ENCODE measurements around the gene DDX28. TPM values are rescaled to one million over a fixed set of nuclear protein-coding genes. Genes with fewer than 3 reads are reported as not detected.
"Not testable (repeated sequence)": the region's sequence is repeated elsewhere in the genome, so short reads cannot be mapped to it uniquely, and the experiment has no call there.

The DDX28 gene
- total RNA-seq, 1 donor from 2014 or later, result 11.2 TPM

DNA sequence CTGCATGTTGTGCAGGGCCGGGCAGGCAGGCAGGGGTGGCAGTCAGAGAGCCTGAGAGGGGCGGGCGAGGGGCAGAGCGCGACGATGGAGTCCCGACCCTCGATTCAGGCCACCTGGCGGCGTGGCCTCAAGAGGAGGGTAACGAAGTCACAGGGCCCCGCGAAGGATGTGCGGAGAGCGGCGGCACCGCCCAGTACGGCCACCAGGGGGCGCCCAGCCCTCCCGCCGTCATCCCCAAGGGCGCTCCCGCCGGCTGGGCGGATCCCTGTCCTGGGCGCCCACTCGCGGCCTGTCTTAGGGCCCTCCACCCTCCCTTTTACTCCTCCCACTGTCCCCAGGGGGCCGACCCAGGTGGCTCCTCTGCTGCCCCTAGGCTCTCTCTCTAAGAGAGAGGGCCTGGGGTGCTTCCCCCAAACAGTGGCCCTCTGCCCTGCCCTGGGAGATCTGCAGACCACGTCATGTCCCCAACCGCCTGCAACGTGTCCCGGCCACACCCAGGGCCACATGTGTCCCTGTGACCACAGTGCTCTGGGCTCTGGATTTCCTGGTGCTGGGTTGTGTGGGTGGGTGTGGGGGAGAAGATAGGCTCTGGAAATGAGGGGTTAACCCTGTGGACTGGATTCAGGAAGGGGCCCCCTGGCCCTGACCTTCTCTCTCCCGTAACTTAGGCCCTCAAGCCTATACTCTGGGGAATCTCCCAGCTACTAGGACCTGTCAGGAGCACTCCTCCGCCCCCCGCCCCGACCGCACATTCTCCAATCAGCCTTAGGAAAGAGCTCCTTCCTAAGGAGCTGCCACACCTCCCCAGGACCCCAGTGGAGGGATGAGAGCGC, 29.6 kb downstream of the DDX28 start:
- peak; percentile 28 for DNase-seq

DNA sequence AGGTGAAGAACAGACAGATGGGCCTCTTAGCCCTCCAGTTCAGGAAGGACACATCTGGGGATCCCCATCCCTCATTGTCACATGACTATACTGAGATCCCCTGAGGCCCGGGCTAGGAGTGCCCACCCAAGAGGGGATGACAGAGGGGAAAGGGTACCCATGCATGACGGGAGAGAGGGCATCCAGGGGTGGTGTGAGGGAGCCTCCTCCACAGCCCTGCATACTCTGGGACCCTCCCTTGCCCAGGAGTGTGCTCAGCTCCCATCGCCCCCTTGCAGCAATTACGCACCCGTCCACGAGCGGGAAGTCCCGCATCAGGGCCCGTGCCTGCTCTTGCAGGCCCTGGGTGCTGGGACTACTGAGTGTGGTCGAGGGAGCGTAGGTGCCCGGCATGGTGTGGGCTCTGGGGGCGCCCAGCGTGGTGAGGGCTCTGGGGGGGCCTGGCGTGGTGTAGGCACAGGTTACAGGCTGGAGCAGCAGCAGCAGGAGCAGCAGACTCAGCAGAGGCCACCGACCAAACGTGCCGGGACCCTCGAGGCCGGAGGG, 30.3 kb downstream of the DDX28 start:
- no peak for DNase-seq

DNA sequence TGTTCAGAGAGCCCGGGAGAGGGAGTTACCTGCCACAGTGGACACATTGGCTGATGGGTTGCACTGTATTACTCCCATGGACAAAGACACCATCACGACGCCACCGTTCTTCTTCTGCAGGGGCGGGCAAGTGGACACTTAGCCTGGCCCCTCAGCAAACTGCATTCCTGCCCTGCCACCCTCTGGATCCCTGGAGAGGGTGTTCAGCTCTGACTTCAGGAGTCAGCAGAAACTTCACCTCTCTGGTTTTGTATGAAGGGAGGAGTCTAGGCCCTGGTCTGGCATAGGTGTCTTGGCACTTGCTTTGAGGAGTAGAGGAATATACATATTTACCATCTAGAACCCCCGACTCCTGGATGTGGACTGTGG, 33.0 kb downstream of the DDX28 start:
- no peak for DNase-seq

DNA sequence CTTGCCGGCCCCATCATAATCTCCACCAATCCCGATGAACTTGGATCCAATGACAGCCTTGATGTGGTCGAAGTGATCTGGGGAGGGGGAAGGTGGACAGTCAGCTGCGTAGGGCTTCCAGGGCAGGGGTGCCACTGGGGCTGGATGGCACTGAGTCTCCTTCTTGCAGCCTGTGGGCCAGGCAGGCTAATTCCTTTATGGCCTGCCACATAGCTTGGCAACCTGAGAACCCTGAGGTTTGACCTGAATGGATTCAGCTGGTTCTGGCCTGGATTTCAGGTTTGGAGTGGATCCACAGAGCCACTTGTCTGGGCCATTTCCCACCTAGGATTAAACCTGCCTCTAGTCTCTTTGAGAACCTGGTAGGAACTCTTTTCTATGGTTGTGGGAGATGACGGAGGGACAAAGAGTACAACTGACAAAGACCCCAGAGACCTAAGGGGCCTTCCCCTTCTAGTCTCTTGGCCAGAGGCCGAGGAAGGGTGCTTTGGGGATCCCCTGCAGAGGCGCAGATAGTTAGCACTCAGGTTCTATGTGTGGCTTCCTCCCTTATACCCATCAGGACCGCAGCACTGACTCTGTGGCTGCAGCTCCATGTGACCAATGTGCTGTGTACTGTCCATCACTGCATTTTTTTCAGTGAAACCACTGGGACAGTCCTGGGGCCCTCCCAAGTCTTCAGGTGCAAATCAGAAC, 33.6 kb downstream of the DDX28 start:
- no peak for DNase-seq

DNA sequence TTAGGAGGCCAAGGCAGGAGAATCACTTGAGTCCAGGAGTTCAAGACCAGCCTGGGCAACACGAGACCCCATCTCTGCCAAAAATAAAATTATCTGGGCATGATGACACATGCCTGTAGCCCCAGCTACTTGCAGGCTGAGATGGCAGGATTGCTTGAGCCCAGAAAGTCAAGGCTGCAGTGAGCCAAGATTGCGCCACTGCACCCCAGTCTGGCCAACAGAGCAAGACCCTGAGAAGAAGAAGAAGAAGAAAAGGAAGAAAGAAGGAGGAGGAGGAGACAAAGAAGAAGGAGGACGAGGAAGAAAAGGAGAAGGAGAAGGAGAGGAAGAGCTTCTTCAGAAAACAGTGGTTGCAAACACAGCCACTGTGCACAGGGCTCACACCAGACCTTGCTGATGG, 34.4 kb downstream of the DDX28 start:
- no peak for DNase-seq

DNA sequence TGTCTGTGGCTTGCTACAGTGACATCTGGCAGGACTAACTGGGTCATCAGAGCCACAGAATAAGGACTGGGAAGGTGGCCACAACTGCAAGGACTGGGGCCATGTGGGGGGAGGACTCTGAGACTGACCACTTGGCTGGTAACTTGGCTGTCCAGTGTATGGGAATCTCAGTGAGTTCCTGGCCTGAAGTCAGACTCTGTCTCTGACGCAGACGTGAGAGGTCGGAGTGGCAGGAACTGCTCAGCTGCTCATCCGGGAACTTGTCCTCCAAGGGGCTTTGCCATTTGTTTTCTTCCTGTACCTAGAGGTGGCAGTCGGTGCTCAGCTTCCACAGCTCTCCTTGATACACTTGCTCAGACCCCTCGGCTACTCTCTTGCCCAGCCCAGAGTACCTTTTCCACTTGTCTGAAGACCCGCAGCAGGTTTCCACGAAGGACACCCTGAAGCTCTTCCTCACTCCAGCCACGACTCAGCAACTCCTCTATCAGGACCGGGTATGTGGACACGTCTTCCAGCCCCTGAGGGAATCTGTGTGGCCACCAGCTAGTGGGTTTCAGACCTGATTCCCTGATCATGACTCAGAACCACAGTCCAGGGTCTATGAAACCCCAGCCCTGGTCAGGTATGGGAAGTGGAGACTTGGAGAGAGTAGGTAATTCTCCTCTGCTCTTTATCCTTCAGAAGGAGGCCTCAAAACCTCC, 35.4 kb downstream of the DDX28 start:
- DNase-seq, result no peak

DNA sequence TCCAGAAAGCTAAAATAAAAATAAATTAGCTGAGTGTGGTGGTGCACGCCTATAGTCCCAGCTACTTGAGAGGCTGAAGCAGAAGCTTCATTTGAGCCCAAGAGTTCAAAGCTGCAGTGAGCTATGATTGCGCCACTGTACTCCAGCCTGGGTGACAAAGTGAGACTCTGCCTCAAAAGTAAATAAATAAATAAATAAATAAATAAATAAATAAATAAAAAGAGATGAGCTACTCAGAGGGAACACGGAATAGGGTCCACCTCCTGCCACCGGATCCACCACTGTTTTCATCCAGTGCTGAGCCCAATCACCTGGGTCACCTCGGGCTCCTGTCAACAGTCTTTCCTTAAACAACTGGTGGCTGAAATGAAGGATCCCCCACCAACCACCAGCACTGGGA, 36.1 kb downstream of the DDX28 start:
- no peak for DNase-seq

DNA sequence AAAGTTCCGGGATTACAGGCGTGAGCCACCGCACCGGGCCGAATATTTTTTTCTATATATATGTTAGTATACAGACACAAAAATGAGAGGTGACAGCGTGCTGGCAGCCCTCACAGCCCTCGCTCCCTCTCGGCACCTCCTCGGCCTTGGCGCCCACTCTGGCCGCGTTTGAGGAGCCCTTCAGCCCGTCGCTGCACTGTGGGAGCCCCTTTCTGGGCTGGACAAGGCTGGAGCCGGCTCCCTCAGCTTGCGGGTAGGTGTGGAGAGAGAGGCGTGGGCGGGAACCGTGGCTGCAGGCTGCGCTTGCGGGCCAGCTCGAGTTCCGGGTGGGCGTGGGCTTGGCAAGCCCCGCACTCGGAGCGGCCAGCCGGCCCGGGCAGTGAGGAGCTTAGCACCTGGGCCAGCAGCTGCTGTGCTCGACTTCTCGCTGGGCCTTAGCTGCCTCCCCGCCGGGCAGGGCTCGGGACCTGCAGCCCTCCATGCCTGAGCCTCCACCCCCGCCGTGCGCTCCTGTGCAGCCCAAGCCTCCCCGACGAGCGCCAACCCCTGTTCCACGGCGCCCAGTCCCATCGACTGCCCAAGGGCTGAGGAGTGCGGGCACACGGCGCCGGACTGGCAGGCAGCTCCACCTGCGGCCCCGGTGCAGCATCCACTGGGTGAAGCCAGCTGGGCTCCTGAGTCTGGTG, 40.9 kb downstream of the DDX28 start:
- DNase-seq, result no peak

DNA sequence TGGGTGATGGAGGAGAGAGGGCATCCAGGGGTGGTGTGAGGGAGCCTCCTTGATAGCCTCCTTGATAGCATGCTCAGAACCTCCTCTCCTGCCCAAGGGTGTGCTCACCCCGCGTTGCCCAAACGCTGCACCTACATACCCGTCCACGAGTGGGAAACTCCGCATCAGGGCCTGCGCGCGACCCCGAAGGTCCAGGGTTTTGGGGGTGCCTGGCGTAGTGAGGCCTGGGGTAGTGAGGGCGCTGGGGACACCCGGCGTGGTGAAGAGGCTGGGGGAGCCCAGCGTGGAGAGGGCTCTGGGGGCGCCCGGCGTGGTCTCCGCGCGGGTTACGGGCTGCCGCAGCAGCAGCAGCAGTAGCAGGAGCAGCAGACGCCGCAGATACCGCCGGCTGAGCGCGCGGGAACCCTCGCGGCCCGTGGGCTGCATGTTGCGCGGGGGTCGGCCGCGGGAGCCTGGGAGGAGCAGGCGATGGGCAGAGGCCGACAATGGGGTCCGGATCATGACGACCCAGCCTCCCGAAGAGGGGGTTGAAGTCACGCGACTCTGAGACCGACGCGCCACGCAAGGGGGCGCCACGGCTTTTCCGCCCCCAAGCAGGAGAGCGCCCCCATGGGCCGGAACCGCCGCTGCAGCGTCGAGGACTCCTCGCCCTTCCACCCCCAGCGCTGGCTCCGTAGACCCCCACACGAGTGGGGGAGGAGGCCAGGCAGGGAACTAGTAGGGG, 42.9 kb downstream of the DDX28 start, which contains the start of gene DPEP3:
TSS of gene DPEP3 (minus strand) at position 545 of the 724 bp plus-strand sequence. CDS start at position 426, 119 bp downstream.
- no peak for DNase-seq

DNA sequence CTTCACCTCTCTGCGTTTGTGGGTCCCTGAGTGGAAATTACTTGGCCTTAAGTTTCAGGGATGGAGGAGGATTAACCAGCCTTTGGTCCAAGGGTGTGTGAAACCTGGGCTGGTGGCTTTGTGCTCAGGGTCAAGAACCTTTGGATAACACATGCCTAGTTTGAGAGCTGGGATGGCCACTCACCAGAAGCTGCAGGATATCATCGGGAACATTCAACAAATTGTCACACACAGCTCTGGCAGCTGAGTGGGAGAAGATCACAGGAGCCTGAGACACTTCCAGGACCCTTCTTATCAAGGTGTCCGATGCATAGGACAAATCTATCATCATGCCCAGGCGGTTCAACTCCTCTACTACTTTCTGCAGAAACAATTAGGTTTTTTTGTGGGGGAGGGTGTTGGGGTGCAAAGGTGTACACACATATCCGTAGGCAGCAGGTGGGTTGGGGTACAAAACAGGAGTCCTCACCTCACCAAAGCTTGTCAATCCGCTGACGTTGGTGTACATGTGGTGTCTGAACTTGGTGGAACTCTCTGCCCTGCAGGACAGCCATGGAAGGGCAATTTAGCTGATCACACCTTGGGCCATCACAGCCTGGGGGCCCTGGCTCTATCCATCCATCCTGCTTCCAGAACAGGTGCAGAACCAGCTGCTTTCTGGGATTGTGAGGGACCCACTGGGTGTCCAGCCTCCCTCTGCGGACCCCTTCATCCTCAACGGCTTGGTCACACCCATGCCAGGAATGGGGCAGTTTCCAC, 45.4 kb downstream of the DDX28 start:
- no peak for DNase-seq

DNA sequence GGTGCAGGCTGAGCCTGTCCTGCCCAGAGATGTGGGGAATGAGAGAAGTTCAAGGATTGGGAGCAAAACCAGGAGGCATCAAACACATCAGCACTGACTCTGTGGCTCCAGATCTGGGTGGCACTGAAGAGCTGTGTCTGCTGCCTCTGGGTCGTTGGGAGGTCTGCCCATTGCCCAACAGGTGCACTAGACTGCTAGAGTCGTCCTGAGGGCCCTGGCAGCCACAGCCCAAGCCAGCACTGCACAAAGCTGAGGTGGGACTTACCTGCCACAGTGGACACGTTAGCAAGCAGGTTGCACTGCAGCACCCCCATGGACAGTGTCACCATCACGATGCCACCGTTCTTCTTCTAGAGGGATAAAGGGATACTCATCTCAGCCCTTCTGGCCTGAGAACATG, 46.0 kb downstream of the DDX28 start:
- DNase-seq, result no peak

DNA sequence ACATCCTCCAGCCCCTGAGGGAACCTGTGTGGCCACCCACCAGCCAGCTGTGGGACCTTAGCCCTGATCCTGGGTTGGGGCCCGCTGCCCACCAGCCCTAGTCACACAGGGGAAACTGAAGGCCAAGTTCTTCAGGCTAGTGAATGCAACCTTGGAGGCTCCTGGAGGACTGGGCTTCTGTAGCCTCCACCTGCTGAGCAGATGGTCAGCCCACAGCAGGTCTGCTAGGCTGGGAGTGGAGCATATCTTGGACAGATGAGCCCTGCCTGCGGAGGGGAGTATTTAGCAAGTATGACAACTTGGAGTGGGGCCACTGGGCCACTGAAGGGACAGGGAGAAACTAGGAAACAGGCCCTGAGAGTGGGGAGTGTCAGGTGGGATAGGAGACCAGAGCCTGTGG, 46.8 kb downstream of the DDX28 start:
- no peak for DNase-seq

DNA sequence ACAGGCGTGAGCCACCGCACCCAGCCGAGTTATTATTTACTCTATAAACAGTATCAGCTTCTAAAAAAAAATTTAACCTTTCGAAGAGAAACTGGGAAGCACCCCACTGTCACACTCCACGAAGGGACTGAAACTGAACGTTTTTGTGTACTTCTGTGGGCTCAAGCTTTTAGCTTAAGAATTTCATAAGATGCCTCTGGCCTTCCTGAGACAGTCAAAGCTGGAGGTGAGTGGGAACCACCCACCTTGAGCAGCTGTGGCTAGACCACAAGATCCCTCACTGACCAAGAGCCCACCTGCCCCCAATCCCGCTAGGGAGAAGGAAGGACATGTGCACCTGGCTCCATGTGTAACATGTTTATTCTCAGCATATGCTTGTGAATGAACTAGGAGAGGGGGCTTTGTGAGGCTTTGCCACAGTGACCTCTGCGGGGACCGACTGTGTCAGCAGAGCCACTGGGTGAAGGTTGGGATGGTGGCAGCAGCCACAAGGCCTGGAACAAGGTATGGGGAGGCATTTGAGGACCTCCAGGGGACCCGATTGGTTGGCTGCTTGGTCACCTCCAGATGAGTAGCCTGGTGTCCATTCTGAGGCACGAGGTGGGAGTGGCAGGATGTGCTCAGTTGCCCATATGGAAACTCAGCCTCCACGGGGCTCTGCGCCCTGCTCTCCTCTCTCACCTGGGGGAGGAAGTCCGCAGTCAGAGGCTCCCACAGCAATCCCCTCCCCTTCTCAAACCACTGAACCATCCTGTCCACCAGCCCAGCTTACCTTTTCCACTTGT, 47.5 kb downstream of the DDX28 start:
- DNase-seq, result no peak

DNA sequence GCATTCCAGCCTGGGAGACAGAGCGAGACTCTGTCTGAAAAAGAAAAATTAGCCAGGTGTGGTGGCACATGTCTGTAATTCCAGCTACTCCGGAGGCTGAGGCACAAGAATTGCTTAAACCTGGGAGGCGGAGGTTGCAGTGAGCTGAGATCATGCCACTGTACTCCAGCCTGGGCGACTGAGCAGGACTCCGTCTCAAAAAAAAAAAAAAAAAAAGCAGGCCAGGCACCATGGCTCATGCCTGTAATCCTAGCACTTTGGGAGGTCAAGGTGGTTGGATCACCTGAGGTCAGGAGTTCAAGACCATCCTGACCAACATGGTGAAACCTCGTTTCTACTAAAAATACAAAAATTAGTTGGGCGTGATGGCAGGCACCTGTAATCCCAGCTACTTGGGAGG, 50.7 kb downstream of the DDX28 start:
- not testable (repeated sequence) for DNase-seq

DNA sequence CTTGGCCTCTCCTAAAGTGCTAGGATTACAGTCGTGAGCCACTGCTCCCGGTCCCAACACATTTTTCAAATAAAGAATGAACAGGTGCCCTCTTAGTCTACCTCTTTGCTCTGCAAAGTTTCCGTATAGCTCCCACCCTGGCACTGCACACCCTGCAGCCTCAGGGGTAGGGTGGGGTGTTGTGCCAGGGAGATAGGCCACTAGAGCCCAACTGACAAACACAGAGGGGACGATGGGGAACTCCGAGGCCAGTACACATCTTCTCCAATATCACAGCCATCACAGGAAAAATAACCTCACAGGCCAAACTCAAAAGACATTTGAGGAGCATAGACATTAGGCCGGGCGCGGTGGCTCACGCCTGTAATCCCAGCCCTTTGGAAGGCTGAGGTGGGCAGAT, 51.9 kb downstream of the DDX28 start:
- DNase-seq, result no peak

Small RNAs within 50 kb of the gene (small RNA-seq; reads per million reads assigned to genes)
- not detected for gene RNU6-359P

Other genes starting within 250 kb of the DDX28 start
- gene RANBP10, start 216.7 kb downstream of the DDX28 start, total RNA-seq, result 4.4 TPM
- gene TSNAXIP1, start 216.3 kb downstream of the DDX28 start, total RNA-seq, result 3.7 TPM
- gene THAP11, start 180.9 kb downstream of the DDX28 start, total RNA-seq, result 25.3 TPM
- gene NUTF2, start 176.3 kb downstream of the DDX28 start, total RNA-seq, result 73.2 TPM
- gene CENPT, start 175.5 kb downstream of the DDX28 start, total RNA-seq, result 19.7 TPM
- gene EDC4, start 150.2 kb downstream of the DDX28 start, total RNA-seq, result 45.2 TPM
- not detected for gene NRN1L, start 138.3 kb downstream of the DDX28 start, total RNA-seq
- 5.1 TPM for gene PSKH1, start 130.0 kb downstream of the DDX28 start, total RNA-seq
- gene CTRL, start 91.4 kb downstream of the DDX28 start, total RNA-seq, result 1.4 TPM
- 13.3 TPM for gene PSMB10, start 86.4 kb downstream of the DDX28 start, total RNA-seq
- gene LCAT, start 79.1 kb downstream of the DDX28 start, total RNA-seq, result 0.47 TPM
- 8.0 TPM for gene SLC12A4, start 54.6 kb downstream of the DDX28 start, total RNA-seq
- gene DPEP3, start 42.7 kb downstream of the DDX28 start, total RNA-seq, result not detected
- not detected for gene DPEP2, start 23.7 kb downstream of the DDX28 start, total RNA-seq
- not detected for gene DPEP2NB, start 7.3 kb downstream of the DDX28 start, total RNA-seq
- gene DUS2, start 52 bp upstream of the DDX28 start, total RNA-seq, result 9.0 TPM
- gene NFATC3, start 62.1 kb upstream of the DDX28 start, total RNA-seq, result 23.2 TPM
- not detected for gene ESRP2, start 212.9 kb upstream of the DDX28 start, total RNA-seq
- 17.3 TPM for gene PLA2G15, start 222.1 kb upstream of the DDX28 start, total RNA-seq
- 20.1 TPM for gene SLC7A6, start 241.3 kb upstream of the DDX28 start, total RNA-seq